ENCODE results near the gene PRR23A.

The PRR23A gene

DNA sequence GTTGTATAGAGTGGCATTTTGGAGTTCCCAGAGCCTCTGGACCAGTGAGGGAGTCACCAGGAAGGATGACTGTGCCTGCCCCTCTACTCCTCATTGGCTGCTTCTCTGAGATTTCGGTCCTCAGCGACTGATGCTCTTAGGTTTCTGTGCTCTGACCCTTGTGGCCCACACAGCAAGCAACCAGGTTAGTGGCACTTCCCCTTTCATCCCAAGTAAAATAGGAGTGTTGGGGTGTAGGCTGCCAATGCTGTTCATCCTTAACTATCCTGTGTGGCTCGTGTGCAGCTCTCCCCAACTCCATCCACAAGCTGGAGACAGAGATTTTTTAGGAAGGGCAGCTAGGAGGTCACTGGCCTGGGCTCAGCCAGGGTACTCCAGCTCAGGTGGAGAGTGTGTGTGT lies 21.3 kb downstream of the PRR23A start:
- Histone ChIP-seq H3K4me3 (ENCODE audit: low read length in 2 of 2) (no peak overlapping the region), H3K9me3 (replicated peaks in 1 of 2; ENCODE audit: control insufficient read depth in 2 of 2, insufficient read depth in 1 of 2, low read depth in 1 of 2, low read length in 2 of 2) (no peaks in the 10 kb centered on the region), H3K9ac (ENCODE audit: low read depth, low read length, poor library complexity) (no peak overlapping the region), H2BK12ac (ENCODE audit: low read length) (no peak overlapping the region), H3K4me2 (ENCODE audit: insufficient read depth, low read length, poor library complexity, severe bottlenecking) (no peak overlapping the region), H3K4ac (ENCODE audit: low read length) (no peak overlapping the region), H3K36me3 (replicated peaks in 1 of 2; ENCODE audit: control insufficient read depth in 2 of 2, insufficient read depth in 2 of 2, low read length in 2 of 2) (no peaks in the 10 kb centered on the region), H3K4me1 (ENCODE audit: control insufficient read depth in 2 of 2, insufficient read depth in 1 of 2, low read depth in 1 of 2, low read length in 2 of 2) (peaks cover 0 to 5% of the 10 kb centered on the region in 2 donors), H4K91ac (ENCODE audit: low read depth, low read length, poor library complexity) (no peak overlapping the region), H2AFZ (ENCODE audit: low read length) (no peak overlapping the region), H3K27me3 (ENCODE audit: control insufficient read depth in 3 of 3, insufficient read depth in 3 of 3, low read depth in 1 of 3, low read length in 3 of 3) (peaks cover 0 to 10% (median 0%) of the 10 kb centered on the region in 3 experiments), H3K23ac (ENCODE audit: low read depth, low read length, poor library complexity) (no peak overlapping the region), H2AK5ac (ENCODE audit: low read depth, low read length) (no peak overlapping the region), H2BK5ac (ENCODE audit: low read length) (no peak overlapping the region), H2BK15ac (ENCODE audit: low read length) (no peak overlapping the region), H3K18ac (ENCODE audit: low read length) (no peak overlapping the region), H3K14ac (ENCODE audit: low read length) (no peak overlapping the region), H3K27ac (replicated peaks; ENCODE audit: low read length) (no peak overlapping the region), H3K79me1 (ENCODE audit: low read depth, low read length) (no peaks in the 10 kb centered on the region), H2BK120ac (ENCODE audit: low read depth, low read length) (no peak overlapping the region), H4K8ac (ENCODE audit: low read depth, low read length) (no peak overlapping the region)
- WGBS, 2 donors (ENCODE audit: extremely low coverage in 2 of 2, insufficient read length in 2 of 2, insufficient replicate concordance in 1 of 2) = no CpG with 5 or more reads among the region's 3 CpGs
- DNase-seq (ENCODE audit: low spot score) = no peak

DNA sequence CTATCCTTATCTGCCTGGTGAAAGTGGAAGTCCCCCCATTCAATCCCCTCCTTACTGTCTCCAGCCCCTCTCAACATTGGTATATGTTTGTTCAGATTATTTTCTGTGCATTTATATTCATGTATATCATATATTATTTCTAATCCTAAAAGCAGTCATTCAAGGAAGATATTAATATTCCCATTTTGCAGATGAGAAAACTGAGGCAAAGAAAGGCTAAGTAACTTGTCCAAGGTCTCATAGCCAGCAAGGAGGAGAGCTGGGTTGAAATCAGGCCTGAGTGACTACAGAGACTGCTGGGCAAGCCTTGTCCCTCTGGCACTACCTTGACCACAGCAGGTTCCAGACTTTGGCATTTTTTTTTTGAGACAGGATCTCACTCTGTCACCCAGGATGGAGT lies 30.0 kb downstream of the PRR23A start:
- Histone ChIP-seq H3K4me3 (ENCODE audit: low read length in 2 of 2) (no peak overlapping the region), H3K27me3 (ENCODE audit: control insufficient read depth in 3 of 3, insufficient read depth in 3 of 3, low read depth in 1 of 3, low read length in 3 of 3) (no peaks in the 10 kb centered on the region), H2BK12ac (ENCODE audit: low read length) (no peak overlapping the region), H2AK5ac (ENCODE audit: low read depth, low read length) (no peak overlapping the region), H2AFZ (ENCODE audit: low read length) (no peak overlapping the region), H3K4ac (ENCODE audit: low read length) (no peak overlapping the region), H2BK15ac (ENCODE audit: low read length) (no peak overlapping the region), H3K36me3 (replicated peaks in 1 of 2; ENCODE audit: control insufficient read depth in 2 of 2, insufficient read depth in 2 of 2, low read length in 2 of 2) (no peaks in the 10 kb centered on the region), H3K23ac (ENCODE audit: low read depth, low read length, poor library complexity) (no peak overlapping the region), H3K4me1 (ENCODE audit: control insufficient read depth in 2 of 2, insufficient read depth in 1 of 2, low read depth in 1 of 2, low read length in 2 of 2) (peaks cover 0 to 5% of the 10 kb centered on the region in 2 donors), H3K9me3 (replicated peaks in 1 of 2; ENCODE audit: control insufficient read depth in 2 of 2, insufficient read depth in 1 of 2, low read depth in 1 of 2, low read length in 2 of 2) (no peaks in the 10 kb centered on the region), H2BK120ac (ENCODE audit: low read depth, low read length) (no peak overlapping the region), H2BK5ac (ENCODE audit: low read length) (no peak overlapping the region), H4K8ac (ENCODE audit: low read depth, low read length) (no peak overlapping the region), H3K14ac (ENCODE audit: low read length) (no peak overlapping the region), H3K9ac (ENCODE audit: low read depth, low read length, poor library complexity) (no peak overlapping the region), H3K4me2 (ENCODE audit: insufficient read depth, low read length, poor library complexity, severe bottlenecking) (no peak overlapping the region), H3K79me1 (ENCODE audit: low read depth, low read length) (no peaks in the 10 kb centered on the region), H4K91ac (ENCODE audit: low read depth, low read length, poor library complexity) (no peak overlapping the region), H3K18ac (ENCODE audit: low read length) (no peak overlapping the region), H3K27ac (replicated peaks; ENCODE audit: low read length) (no peak overlapping the region)
- no peak for DNase-seq (ENCODE audit: low spot score)

DNA sequence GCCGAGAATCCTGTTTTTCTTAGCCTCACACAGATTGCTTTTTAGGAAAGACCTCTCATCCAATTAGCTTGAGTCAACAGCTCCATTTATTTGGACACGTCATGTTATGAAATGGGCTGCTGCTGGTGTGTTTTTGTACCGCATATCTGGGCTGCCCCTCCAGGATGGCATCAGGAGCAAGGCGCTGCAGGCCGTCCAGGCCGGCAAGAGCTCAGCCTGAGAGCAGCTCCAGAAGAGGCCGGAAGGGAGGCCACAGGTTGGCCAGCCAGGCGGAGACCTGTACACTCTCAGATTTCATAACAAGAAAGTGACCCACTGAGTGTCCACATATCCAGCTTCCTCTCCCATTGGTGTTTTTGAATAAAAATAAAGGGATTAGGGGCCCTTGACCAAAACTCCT lies 30.7 kb downstream of the PRR23A start:
- Histone ChIP-seq H3K36me3 (replicated peaks in 1 of 2; ENCODE audit: control insufficient read depth in 2 of 2, insufficient read depth in 2 of 2, low read length in 2 of 2) (no peaks in the 10 kb centered on the region), H2BK15ac (ENCODE audit: low read length) (no peak overlapping the region), H3K4me3 (ENCODE audit: low read length in 2 of 2) (no peak overlapping the region), H2BK120ac (ENCODE audit: low read depth, low read length) (no peak overlapping the region), H3K14ac (ENCODE audit: low read length) (no peak overlapping the region), H3K27me3 (ENCODE audit: control insufficient read depth in 3 of 3, insufficient read depth in 3 of 3, low read depth in 1 of 3, low read length in 3 of 3) (no peaks in the 10 kb centered on the region), H3K9ac (ENCODE audit: low read depth, low read length, poor library complexity) (no peak overlapping the region), H3K79me1 (ENCODE audit: low read depth, low read length) (no peaks in the 10 kb centered on the region), H3K4me1 (ENCODE audit: control insufficient read depth in 2 of 2, insufficient read depth in 1 of 2, low read depth in 1 of 2, low read length in 2 of 2) (peaks cover 0 to 5% of the 10 kb centered on the region in 2 donors), H2AK5ac (ENCODE audit: low read depth, low read length) (no peak overlapping the region), H2BK12ac (ENCODE audit: low read length) (no peak overlapping the region), H3K23ac (ENCODE audit: low read depth, low read length, poor library complexity) (no peak overlapping the region), H3K27ac (replicated peaks; ENCODE audit: low read length) (no peak overlapping the region), H3K18ac (ENCODE audit: low read length) (no peak overlapping the region), H3K4me2 (ENCODE audit: insufficient read depth, low read length, poor library complexity, severe bottlenecking) (no peak overlapping the region), H4K8ac (ENCODE audit: low read depth, low read length) (no peak overlapping the region), H3K9me3 (replicated peaks in 1 of 2; ENCODE audit: control insufficient read depth in 2 of 2, insufficient read depth in 1 of 2, low read depth in 1 of 2, low read length in 2 of 2) (no peaks in the 10 kb centered on the region), H3K4ac (ENCODE audit: low read length) (no peak overlapping the region), H2AFZ (ENCODE audit: low read length) (no peak overlapping the region), H4K91ac (ENCODE audit: low read depth, low read length, poor library complexity) (no peak overlapping the region), H2BK5ac (ENCODE audit: low read length) (no peak overlapping the region)
- no peak for DNase-seq (ENCODE audit: low spot score)
- WGBS, 2 donors (ENCODE audit: extremely low coverage in 2 of 2, insufficient read length in 2 of 2, insufficient replicate concordance in 1 of 2) = no CpG with 5 or more reads among the region's 8 CpGs

DNA sequence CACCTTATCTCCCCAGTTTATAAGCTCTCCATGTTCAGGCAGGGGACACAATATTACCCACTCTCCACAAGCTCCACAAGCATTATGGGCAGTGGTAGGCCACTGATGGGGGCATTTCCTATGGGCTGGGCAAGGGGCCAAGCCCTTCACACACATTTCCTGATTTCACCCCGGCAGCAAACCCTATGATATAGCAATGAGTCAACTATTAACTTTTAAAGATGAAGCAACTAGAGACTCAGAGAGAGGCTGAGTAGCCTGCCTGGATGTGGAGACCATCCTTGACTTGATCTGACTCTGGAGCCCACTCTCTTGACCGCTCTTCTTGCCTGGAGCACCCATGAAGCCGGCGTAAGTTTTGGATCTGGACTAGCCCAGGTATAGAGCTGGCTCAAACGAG lies 31.6 kb downstream of the PRR23A start:
- no peak overlapping the region for H2BK15ac ChIP-seq (ENCODE audit: low read length)
- no peak for DNase-seq (ENCODE audit: low spot score)
- no peak overlapping the region for H3K4me2 ChIP-seq (ENCODE audit: insufficient read depth, low read length, poor library complexity, severe bottlenecking)
- no peak overlapping the region for H3K4me3 ChIP-seq (ENCODE audit: low read length in 2 of 2)
- no peak overlapping the region for H3K14ac ChIP-seq (ENCODE audit: low read length)
- no peak overlapping the region for H2BK5ac ChIP-seq (ENCODE audit: low read length)
- H2BK12ac ChIP-seq (ENCODE audit: low read length) = no peak overlapping the region
- no CpG with 5 or more reads among the region's 5 CpGs for WGBS, 2 donors (ENCODE audit: extremely low coverage in 2 of 2, insufficient read length in 2 of 2, insufficient replicate concordance in 1 of 2)
- H3K18ac ChIP-seq (ENCODE audit: low read length) = no peak overlapping the region
- no peaks in the 10 kb centered on the region for H3K27me3 ChIP-seq (ENCODE audit: control insufficient read depth in 3 of 3, insufficient read depth in 3 of 3, low read depth in 1 of 3, low read length in 3 of 3)
- no peak overlapping the region for H4K8ac ChIP-seq (ENCODE audit: low read depth, low read length)
- no peak overlapping the region for H2BK120ac ChIP-seq (ENCODE audit: low read depth, low read length)
- no peak overlapping the region for H3K27ac ChIP-seq (replicated peaks; ENCODE audit: low read length)
- H3K4me1 ChIP-seq (ENCODE audit: control insufficient read depth in 2 of 2, insufficient read depth in 1 of 2, low read depth in 1 of 2, low read length in 2 of 2) = peaks cover 0 to 5% of the 10 kb centered on the region in 2 donors
- no peak overlapping the region for H3K23ac ChIP-seq (ENCODE audit: low read depth, low read length, poor library complexity)
- H4K91ac ChIP-seq (ENCODE audit: low read depth, low read length, poor library complexity) = no peak overlapping the region
- no peak overlapping the region for H2AFZ ChIP-seq (ENCODE audit: low read length)
- no peaks in the 10 kb centered on the region for H3K9me3 ChIP-seq (replicated peaks in 1 of 2; ENCODE audit: control insufficient read depth in 2 of 2, insufficient read depth in 1 of 2, low read depth in 1 of 2, low read length in 2 of 2)
- H2AK5ac ChIP-seq (ENCODE audit: low read depth, low read length) = no peak overlapping the region
- no peak overlapping the region for H3K9ac ChIP-seq (ENCODE audit: low read depth, low read length, poor library complexity)
- H3K4ac ChIP-seq (ENCODE audit: low read length) = no peak overlapping the region
- H3K36me3 ChIP-seq (replicated peaks in 1 of 2; ENCODE audit: control insufficient read depth in 2 of 2, insufficient read depth in 2 of 2, low read length in 2 of 2) = no peaks in the 10 kb centered on the region
- no peaks in the 10 kb centered on the region for H3K79me1 ChIP-seq (ENCODE audit: low read depth, low read length)

Measured in neuronal stem cell (in vitro differentiated cells).